DND-41 (cell line): ENCODE measurements around the gene FHAD1.

ENCODE experiments used
- ATAC-seq: fragments of 200-7000 bp; cut with Tn5 transposase; 3 replicates; pipeline ENCODE4 v1.9.1; 2021; ENCODE audit warnings: low read depth; ENCODE audit not compliant: insufficient read depth
- DNase-seq: peaks from one replicate; pipeline ENCODE4 v3.0.0-alpha.2; 2020
- H2AFZ ChIP-seq: 2 replicates; pipeline ENCODE4 v1.6.0; 2012; ENCODE audit warnings: low read depth, low read length
- H3K27ac ChIP-seq: 2 replicates; pipeline ENCODE4 v1.5.1; 2012; ENCODE audit warnings: low read length, inconsistent platforms
- H3K27me3 ChIP-seq: fragments of 200-600 bp; sonication (generic); 2 replicates; pipeline ENCODE4 v1.6.0; 2012; ENCODE audit warnings: low read length, mild to moderate bottlenecking, inconsistent platforms; ENCODE audit not compliant: insufficient read depth, poor library complexity
- H3K36me3 ChIP-seq: 2 replicates; pipeline ENCODE4 v1.5.1; 2012; ENCODE audit warnings: low read length, inconsistent platforms; ENCODE audit not compliant: insufficient read depth
- H3K4me1 ChIP-seq: 2 replicates; pipeline ENCODE4 v1.5.1; 2012; ENCODE audit warnings: mild to moderate bottlenecking, low read length; ENCODE audit not compliant: insufficient read depth
- H3K4me2 ChIP-seq: 2 replicates; pipeline ENCODE4 v1.6.0; 2012; ENCODE audit warnings: mild to moderate bottlenecking, moderate library complexity, low read length, inconsistent platforms; ENCODE audit not compliant: insufficient read depth
- H3K4me3 ChIP-seq, 2 experiments: fragments of 200-600 bp in 1 of 2; shearing (Covaris generic) in 1 of 2; 2 replicates each; pipeline ENCODE4 v1.5.1; 2012 to 2016; ENCODE audit warnings: inconsistent platforms in 2 of 2, low read length in 2 of 2, mild to moderate bottlenecking in 2 of 2, low read depth in 1 of 2, moderate library complexity in 1 of 2
- H3K79me2 ChIP-seq: 2 replicates; pipeline ENCODE4 v1.6.0; 2012; ENCODE audit warnings: low read length, inconsistent platforms; ENCODE audit not compliant: insufficient read depth
- H3K9ac ChIP-seq: 2 replicates; pipeline ENCODE4 v1.6.0; 2012; ENCODE audit warnings: low read depth, mild to moderate bottlenecking, inconsistent platforms, low read length, moderate library complexity
- H3K9me3 ChIP-seq: 2 replicates; pipeline ENCODE4 v1.5.1; 2012; ENCODE audit warnings: low read length, moderate library complexity, mild to moderate bottlenecking, inconsistent platforms; ENCODE audit not compliant: insufficient read depth, severe bottlenecking
- H4K20me1 ChIP-seq: 2 replicates; pipeline ENCODE4 v1.6.0; 2012; ENCODE audit warnings: low read length; ENCODE audit not compliant: insufficient read depth
- EZH2 ChIP-seq: IDR thresholded peaks from 3 replicates; pipeline ENCODE4 v1.6.1; 2012; ENCODE audit warnings: borderline replicate concordance, low read depth, mild to moderate bottlenecking, moderate library complexity, low read length, inconsistent platforms; ENCODE audit not compliant: severe bottlenecking
- TF ChIP-seq, protein P1 (sequence below): IDR thresholded peaks from 2 replicates; pipeline ENCODE4 v1.5.1; 2012; ENCODE audit warnings: borderline replicate concordance, low read length, moderate library complexity, mild to moderate bottlenecking; ENCODE audit not compliant: poor library complexity, severe bottlenecking; ENCODE audit errors: extremely low read depth

Gene FHAD1

DNA sequence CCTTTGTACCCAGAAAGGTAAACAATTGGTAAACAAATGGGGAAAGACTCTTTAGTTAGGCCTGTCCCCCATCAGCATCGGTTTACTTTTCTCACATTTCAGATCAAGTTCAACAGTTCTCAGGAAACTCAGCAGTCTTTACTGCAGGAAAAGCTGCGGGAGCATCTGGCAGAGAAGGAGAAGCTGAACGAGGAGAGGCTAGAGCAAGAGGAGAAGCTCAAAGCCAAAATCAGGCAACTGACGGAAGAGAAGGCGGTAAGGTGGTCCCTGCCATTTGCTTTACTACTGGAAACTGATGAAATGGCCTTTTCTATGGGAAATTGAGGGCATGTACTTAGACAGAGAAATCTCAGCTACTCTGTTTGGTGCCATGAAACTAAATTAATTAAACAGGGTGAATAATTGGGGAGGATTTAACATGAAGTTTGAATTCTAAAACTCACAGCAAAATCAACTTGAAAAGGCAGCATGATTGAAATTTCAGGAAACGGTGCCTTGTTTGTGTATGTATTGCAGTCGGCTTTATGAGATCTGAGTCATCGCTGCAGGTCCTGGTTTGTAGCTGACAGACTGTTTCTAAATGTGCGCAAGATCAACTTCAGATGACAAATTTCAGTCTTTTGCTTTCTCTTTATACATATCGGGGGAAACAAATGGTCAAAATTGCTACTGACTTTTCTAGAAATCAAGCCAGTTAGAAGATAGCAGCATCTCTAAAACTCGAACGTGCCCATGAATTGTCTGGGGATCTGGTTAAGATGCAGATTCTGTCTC is 94.8 kb downstream of the FHAD1 start:
- no peaks in the 10 kb centered on the region for H4K20me1 ChIP-seq
- H3K27me3 ChIP-seq, result peaks cover 25% of the 10 kb centered on the region
- no peak overlapping the region for H3K4me2 ChIP-seq
- H3K36me3 ChIP-seq, result no peaks in the 10 kb centered on the region
- no peaks in the 10 kb centered on the region for H3K4me1 ChIP-seq
- H3K79me2 ChIP-seq, result no peaks in the 10 kb centered on the region
- DNase-seq (no peak), ATAC-seq (no peak)
- no peak overlapping the region for H3K4me3 ChIP-seq
- H3K9ac ChIP-seq, result no peak overlapping the region
- H2AFZ ChIP-seq, result no peak overlapping the region
- no peaks in the 10 kb centered on the region for H3K9me3 ChIP-seq
- TF ChIP-seq, protein P1, sequence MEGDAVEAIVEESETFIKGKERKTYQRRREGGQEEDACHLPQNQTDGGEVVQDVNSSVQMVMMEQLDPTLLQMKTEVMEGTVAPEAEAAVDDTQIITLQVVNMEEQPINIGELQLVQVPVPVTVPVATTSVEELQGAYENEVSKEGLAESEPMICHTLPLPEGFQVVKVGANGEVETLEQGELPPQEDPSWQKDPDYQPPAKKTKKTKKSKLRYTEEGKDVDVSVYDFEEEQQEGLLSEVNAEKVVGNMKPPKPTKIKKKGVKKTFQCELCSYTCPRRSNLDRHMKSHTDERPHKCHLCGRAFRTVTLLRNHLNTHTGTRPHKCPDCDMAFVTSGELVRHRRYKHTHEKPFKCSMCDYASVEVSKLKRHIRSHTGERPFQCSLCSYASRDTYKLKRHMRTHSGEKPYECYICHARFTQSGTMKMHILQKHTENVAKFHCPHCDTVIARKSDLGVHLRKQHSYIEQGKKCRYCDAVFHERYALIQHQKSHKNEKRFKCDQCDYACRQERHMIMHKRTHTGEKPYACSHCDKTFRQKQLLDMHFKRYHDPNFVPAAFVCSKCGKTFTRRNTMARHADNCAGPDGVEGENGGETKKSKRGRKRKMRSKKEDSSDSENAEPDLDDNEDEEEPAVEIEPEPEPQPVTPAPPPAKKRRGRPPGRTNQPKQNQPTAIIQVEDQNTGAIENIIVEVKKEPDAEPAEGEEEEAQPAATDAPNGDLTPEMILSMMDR, result no peak
- no peak for TF ChIP-seq EZH2
- H3K27ac ChIP-seq, result no peak overlapping the region

DNA sequence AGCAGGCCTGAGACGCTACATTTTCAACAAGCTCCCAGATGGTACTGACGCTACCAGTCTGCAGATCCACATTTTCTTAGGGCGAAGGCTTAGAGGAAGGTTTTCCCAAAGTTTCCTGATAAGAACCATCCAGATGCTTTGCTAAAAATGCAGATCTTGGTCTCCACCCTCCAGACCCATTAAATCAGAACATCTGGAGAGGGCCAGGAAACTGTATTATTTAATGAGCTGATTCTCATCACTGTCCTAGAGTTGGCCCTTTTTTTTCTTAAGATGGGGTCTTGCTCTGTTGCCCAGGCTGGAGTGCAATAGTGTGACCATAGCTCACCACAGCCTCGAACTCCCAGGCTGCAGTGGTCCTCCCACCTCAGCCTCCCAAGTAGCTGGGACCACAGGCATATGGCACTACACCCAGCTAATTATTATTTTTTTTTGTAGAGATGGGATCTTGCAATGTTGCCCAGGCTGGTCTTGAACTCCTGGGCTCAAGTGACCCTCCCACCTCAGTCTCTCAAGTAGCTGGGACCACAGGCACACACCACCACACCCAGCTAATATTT is 95.5 kb downstream of the FHAD1 start:
- no peak overlapping the region for H3K9ac ChIP-seq
- H3K4me3 ChIP-seq, result no peak overlapping the region
- H3K4me1 ChIP-seq, result no peaks in the 10 kb centered on the region

DNA sequence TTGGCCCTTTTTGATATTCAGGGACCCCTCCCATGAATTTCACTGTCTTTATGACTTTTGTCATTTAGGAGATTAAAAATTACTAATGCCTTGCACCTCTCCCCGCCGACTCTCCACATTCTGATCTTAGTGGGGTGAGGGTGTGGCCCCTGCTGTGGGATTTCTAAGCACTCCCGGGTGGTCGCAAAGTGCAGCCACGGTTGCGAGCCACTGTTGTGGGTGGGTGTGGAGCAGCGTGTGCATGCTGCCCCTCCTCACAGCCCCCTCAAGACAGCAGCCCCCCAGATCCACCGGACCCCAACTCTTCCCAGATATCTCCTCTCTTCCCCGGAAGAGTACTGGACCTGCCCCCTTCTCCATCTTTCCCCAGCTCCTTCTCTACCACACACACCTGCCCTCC is 96.1 kb downstream of the FHAD1 start:
- H3K36me3 ChIP-seq, result no peaks in the 10 kb centered on the region
- DNase-seq, result no peak
- H3K4me3 ChIP-seq, result no peak overlapping the region
- no peaks in the 10 kb centered on the region for H4K20me1 ChIP-seq
- no peaks in the 10 kb centered on the region for H3K9me3 ChIP-seq
- no peaks in the 10 kb centered on the region for H3K79me2 ChIP-seq
- H3K27me3 ChIP-seq, result peaks cover 32% of the 10 kb centered on the region
- no peak overlapping the region for H2AFZ ChIP-seq
- no peaks in the 10 kb centered on the region for H3K4me1 ChIP-seq
- TF ChIP-seq, protein P1, result no peak
- no peak for TF ChIP-seq EZH2
- no peak overlapping the region for H3K4me2 ChIP-seq
- no peak overlapping the region for H3K9ac ChIP-seq
- ATAC-seq, result no peak
- no peak overlapping the region for H3K27ac ChIP-seq

More for the DNA sequence above, 95.5 kb downstream of the FHAD1 start:
- no peaks in the 10 kb centered on the region for H3K36me3 ChIP-seq
- DNase-seq (no peak), ATAC-seq (no peak)
- H3K79me2 ChIP-seq, result no peaks in the 10 kb centered on the region
- H3K4me2 ChIP-seq, result no peak overlapping the region
- H3K27me3 ChIP-seq, result peaks cover 28% of the 10 kb centered on the region
- TF ChIP-seq EZH2, result no peak
- TF ChIP-seq, protein P1, result no peak
- H4K20me1 ChIP-seq, result no peaks in the 10 kb centered on the region
- H3K9me3 ChIP-seq, result no peaks in the 10 kb centered on the region
- H3K27ac ChIP-seq, result no peak overlapping the region
- no peak overlapping the region for H2AFZ ChIP-seq
